Stimulated activated CD4-positive, alpha-beta T cell treated with anti-CD3 and anti-CD28 coated beads, TNF-alpha, amount 100 ng/mL, for 4 hours (primary cell): Measurements from ENCODE around the gene SLC35A4.
"Not testable (repeated sequence)": the region's sequence is repeated elsewhere in the genome, so short reads cannot be mapped to it uniquely, and the experiment has no call there.

Experiments used
- DNase-seq, 3 experiments: peaks; one replicate each; pipeline ENCODE4 v3.0.0-alpha.2; 2020; ENCODE audit warnings: low read depth in 3 of 3

SLC35A4 gene

DNA sequence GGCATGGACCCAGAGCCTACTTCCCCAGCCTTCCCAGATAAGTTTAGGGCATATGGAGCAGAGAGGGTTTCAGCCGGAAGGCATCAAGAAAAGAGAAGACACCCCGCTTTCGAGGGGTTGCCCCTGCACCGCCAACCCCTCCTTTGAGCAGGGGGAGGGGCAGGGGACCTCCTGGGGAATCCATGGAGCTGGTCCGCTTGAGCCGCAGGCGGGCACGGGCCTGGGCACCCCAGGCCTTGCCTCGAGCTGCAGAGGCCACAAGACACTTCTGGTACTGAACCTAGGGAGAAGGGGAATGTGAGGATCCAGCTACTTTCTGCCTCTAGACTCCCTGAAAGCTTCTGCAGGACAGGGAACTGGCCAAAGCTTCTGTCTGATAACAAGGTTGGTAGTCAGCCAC is 6.1 kb upstream of the SLC35A4 start:
- DNase-seq, result no peak

GRCh38 chr5:140560227-140560626 is 4.4 kb upstream of the SLC35A4 start:
- DNase-seq, result no peak

GRCh38 chr5:140561753-140562523 is 2.7 kb upstream of the SLC35A4 start:
- DNase-seq, result no peak

- DNase-seq, result no peak
Observed at GRCh38 chr5:140563596-140563995, 1.0 kb upstream of the SLC35A4 start.

- DNase-seq, result no peak
Observed at GRCh38 chr5:140565024-140565779, 574 bp downstream of the SLC35A4 start.

GRCh38 chr5:140565780-140566095 is 1.1 kb downstream of the SLC35A4 start:
- no peak for DNase-seq

GRCh38 chr5:140566665-140567064 is 2.0 kb downstream of the SLC35A4 start:
- DNase-seq, result no peak

DNA sequence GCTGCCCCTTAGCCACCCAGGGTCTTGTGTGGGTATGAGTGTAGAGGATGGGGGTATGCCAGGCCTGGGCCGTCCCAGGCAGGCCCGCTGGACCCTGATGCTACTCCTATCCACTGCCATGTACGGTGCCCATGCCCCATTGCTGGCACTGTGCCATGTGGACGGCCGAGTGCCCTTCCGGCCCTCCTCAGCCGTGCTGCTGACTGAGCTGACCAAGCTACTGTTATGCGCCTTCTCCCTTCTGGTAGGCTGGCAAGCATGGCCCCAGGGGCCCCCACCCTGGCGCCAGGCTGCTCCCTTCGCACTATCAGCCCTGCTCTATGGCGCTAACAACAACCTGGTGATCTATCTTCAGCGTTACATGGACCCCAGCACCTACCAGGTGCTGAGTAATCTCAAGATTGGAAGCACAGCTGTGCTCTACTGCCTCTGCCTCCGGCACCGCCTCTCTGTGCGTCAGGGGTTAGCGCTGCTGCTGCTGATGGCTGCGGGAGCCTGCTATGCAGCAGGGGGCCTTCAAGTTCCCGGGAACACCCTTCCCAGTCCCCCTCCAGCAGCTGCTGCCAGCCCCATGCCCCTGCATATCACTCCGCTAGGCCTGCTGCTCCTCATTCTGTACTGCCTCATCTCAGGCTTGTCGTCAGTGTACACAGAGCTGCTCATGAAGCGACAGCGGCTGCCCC is 2.6 kb downstream of the SLC35A4 start:
- DNase-seq, result no peak

GRCh38 chr5:140567871-140568270 is 3.2 kb downstream of the SLC35A4 start:
- DNase-seq, result no peak

DNA sequence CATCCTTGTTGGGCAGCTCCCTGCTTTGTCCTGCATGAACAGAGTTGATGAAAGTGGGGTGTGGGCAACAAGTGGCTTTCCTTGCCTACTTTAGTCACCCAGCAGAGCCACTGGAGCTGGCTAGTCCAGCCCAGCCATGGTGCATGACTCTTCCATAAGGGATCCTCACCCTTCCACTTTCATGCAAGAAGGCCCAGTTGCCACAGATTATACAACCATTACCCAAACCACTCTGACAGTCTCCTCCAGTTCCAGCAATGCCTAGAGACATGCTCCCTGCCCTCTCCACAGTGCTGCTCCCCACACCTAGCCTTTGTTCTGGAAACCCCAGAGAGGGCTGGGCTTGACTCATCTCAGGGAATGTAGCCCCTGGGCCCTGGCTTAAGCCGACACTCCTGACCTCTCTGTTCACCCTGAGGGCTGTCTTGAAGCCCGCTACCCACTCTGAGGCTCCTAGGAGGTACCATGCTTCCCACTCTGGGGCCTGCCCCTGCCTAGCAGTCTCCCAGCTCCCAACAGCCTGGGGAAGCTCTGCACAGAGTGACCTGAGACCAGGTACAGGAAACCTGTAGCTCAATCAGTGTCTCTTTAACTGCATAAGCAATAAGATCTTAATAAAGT is 3.9 kb downstream of the SLC35A4 start:
- DNase-seq, result no peak

- no peak for DNase-seq
Observed at GRCh38 chr5:140569197-140569596, 4.6 kb downstream of the SLC35A4 start.

DNA sequence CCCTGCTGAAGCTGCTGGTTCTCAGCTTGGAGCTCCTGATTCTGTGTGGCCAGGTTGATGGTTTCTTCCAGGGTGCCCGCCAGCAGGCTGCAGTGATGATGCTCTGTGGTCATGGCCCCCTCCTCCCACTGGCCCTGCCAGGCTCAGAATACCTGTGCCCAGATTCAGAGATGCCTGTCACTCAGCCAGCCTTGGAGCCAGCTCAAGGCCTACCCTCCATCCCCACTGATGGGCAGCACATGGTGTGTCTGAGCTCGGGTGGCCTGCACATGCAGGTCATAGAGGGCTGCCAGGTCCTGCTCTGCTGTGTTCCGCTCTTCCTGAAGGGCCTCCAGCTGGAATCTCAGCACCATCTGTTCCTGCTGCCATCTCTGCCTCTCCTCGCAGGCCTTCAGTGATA is 5.4 kb downstream of the SLC35A4 start:
- DNase-seq, result no peak

DNA sequence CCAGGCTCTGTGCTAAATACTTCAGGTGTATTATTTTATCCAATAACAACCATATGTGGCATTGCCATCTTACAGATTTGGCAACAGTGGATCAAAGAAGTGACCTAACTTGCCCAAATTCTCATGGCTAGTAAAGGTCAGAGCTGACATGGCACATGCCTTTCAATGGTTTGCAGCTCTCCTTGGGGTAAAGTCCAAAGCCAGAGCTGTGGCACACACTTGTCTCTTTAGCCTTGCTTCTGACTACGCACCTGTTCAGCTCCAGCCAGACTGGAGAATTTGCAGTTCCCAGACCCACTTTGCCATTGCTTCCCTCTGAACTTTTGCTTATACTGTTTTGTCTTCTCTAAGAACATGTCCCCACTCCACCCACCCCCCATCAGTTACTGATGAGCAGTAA is 5.9 kb downstream of the SLC35A4 start:
- no peak for DNase-seq

GRCh38 chr5:140571105-140571504 is 6.5 kb downstream of the SLC35A4 start:
- no peak for DNase-seq

GRCh38 chr5:140573683-140574082 is 9.1 kb downstream of the SLC35A4 start:
- DNase-seq, result no peak

GRCh38 chr5:140574165-140574564 is 9.5 kb downstream of the SLC35A4 start:
- DNase-seq, result no peak

DNA sequence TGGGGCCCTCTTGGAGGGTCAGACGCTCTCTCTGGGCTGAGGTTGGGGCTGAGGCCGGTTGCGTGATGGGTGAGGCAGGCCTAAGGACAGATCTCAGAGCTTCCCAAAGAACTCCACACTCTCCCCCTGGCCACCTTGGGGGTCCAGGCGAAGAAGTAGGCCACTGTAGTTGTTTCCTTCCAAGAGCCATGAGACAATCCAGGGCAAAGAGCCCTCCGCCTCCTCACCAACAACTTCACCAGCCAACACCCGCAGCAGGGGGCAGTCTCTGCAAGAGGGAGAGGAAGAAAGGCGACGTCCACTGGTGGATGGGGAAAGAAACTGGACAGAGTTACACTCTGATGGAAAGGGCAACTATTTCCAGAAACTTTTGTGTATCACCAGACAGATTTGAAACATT is 10.7 kb downstream of the SLC35A4 start:
- DNase-seq, result no peak

- DNase-seq, result no peak
Observed at GRCh38 chr5:140576776-140577201, 12.2 kb downstream of the SLC35A4 start.

DNA sequence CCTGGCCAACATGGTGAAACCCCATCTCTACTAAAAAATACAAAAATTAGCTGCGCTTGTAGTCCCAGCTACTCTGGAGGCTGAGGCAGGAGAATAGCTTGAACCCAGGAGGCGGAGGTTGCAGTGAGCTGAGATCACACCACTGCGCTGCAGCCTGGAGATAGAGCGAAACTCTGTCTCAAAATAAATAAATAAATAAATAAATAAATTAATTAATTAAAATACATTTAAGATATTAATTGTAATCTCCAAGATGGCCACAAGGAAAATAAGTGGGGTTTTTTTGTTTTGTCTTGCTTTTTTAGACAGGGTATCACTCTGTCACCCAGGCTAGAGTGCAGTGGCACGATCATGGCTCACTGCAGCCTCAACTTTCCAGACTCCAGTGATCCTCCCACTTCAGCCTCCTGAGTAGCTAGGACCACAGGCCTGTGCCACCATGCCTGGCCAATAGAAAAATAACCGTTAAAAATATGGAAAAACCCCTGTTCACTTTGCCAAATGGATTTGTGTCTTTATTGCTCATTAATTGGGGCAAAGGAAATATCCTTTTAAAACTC is 14.6 kb downstream of the SLC35A4 start:
- not testable (repeated sequence) for DNase-seq

- no peak for DNase-seq
Observed at GRCh38 chr5:140587495-140587894, 22.9 kb downstream of the SLC35A4 start.

- DNase-seq, result no peak
Observed at GRCh38 chr5:140588311-140589070, 23.9 kb downstream of the SLC35A4 start.
